ENCODE results near the gene MAP3K1.

The MAP3K1 gene

GRCh38 chr5:56910210-56910965, 95.0 kb downstream of the MAP3K1 start:
- DNase-seq = no peak

GRCh38 chr5:56913766-56914165, 98.4 kb downstream of the MAP3K1 start:
- DNase-seq = no peak

GRCh38 chr5:56914678-56915077, 99.3 kb downstream of the MAP3K1 start:
- no peak for DNase-seq

- DNase-seq = no peak
These were observed 102.2 kb downstream of the MAP3K1 start for GRCh38 chr5:56917534-56917933.

GRCh38 chr5:56918054-56918453, 102.7 kb downstream of the MAP3K1 start:
- no peak for DNase-seq

GRCh38 chr5:56919942-56920662, 104.8 kb downstream of the MAP3K1 start:
- no peak for DNase-seq

GRCh38 chr5:56922922-56923321, 107.6 kb downstream of the MAP3K1 start:
- no peak for DNase-seq

GRCh38 chr5:56934325-56934724, 119.0 kb downstream of the MAP3K1 start:
- no peak for DNase-seq

GRCh38 chr5:56938858-56939257, 123.5 kb downstream of the MAP3K1 start:
- DNase-seq = no peak

- DNase-seq = no peak
These were observed 126.6 kb downstream of the MAP3K1 start for GRCh38 chr5:56941981-56942380.

Measured in NCI-H510A (cell line).